K562 (cell line): ENCODE measurements around the gene TOMT. TPM values are rescaled to one million over a fixed set of nuclear protein-coding genes. Genes with fewer than 3 reads are reported as not detected.

Experiments used
- ATAC-seq: fragments of 200-7000 bp; cut with Tn5 transposase; 3 replicates; pipeline ENCODE4 v1.9.1; 2020; ENCODE audit warnings: moderate library complexity
- BruUV-seq: library from RNA; stranded (reverse); fragments of 400-500 nt; replicated peaks from 2 replicates; lab custom pipeline; 2021; lab: Mats Ljungman, UMichigan
- CTCF ChIA-PET: fragments of 300-600 bp; formaldehyde crosslinking; extraction: SDS; loops from one replicate; lab custom pipeline; 2021; ENCODE audit warnings: low intra/inter-chr PET ratio; lab: Yijun Ruan, JAX
- POLR2A ChIA-PET: fragments of 300-600, 350-650 bp; sonication (Branson Sonifier 250); formaldehyde crosslinking; extraction: SDS; loops from one replicate; lab custom pipeline; 2021; ENCODE audit warnings: antibody characterized with exemption, inconsistent platforms; lab: Yijun Ruan, JAX
- DNase-seq, 4 experiments: peaks; one replicate each; pipeline versions ENCODE4 v3.0.0 to v3.0.0-alpha.2; 2011 to 2018; ENCODE audit warnings: low spot score in 3 of 4, mixed read lengths in 3 of 4; ENCODE audit errors: extremely low read depth in 1 of 4
- FAIRE-seq: peaks from 2 replicates; lab custom pipeline; 2011; peaks lifted over from hg19 to GRCh38; lab: Jason Lieb, UNC
- H2AFZ ChIP-seq: 2 replicates; pipeline ENCODE4 v1.6.0; 2011; ENCODE audit warnings: low read depth, low read length, control low read depth, inconsistent platforms
- H3K27ac ChIP-seq: fragments of 200-600 bp; 3 replicates; pipeline ENCODE4 v1.8.0; 2011; ENCODE audit warnings: low read depth, mild to moderate bottlenecking, control low read depth, inconsistent platforms, low read length, moderate library complexity, mixed read lengths; ENCODE audit errors: extremely low read depth
- H3K27me3 ChIP-seq, 2 experiments: fragments of 300-600 bp in 1 of 2; 2 replicates in 1 of 2; 3 replicates in 1 of 2; pipeline versions ENCODE4 v1.6.0 to v1.8.0; 2011; ENCODE audit warnings: inconsistent platforms in 2 of 2, low read length in 2 of 2, mild to moderate bottlenecking in 1 of 2, mixed read lengths in 1 of 2, moderate library complexity in 1 of 2; ENCODE audit not compliant: control insufficient read depth in 2 of 2, insufficient read depth in 2 of 2
- H3K36me3 ChIP-seq: fragments of 300-600 bp; 3 replicates; pipeline ENCODE4 v1.8.0; 2011; ENCODE audit warnings: mild to moderate bottlenecking, low read length, inconsistent platforms; ENCODE audit not compliant: control insufficient read depth, insufficient read depth
- H3K4me1 ChIP-seq, 2 experiments: fragments of 200-600 bp in 1 of 2; replicated peaks in 1 of 2; 2 replicates in 1 of 2; 3 replicates in 1 of 2; pipeline versions ENCODE4 v1.5.1 to v1.8.0; 2011; ENCODE audit warnings: inconsistent platforms in 2 of 2, low read length in 2 of 2, mild to moderate bottlenecking in 1 of 2, mixed read lengths in 1 of 2, moderate library complexity in 1 of 2; ENCODE audit not compliant: control insufficient read depth in 2 of 2, insufficient read depth in 2 of 2
- H3K4me2 ChIP-seq: 2 replicates; pipeline ENCODE4 v1.6.1; 2011; ENCODE audit warnings: low read length, control low read depth, inconsistent platforms, mixed read lengths; ENCODE audit not compliant: insufficient read depth
- H3K4me3 ChIP-seq: fragments of 200-600 bp; sonication (generic), shearing (Covaris generic); 2 replicates; pipeline ENCODE4 v1.5.1; 2016; ENCODE audit warnings: control low read depth, inconsistent platforms
- H3K79me2 ChIP-seq: fragments of 200-600 bp; 3 replicates; pipeline ENCODE4 v1.8.0; 2011; ENCODE audit warnings: low read length, inconsistent platforms; ENCODE audit not compliant: control insufficient read depth, insufficient read depth
- H3K9ac ChIP-seq, 2 experiments: 2 replicates each; pipeline versions ENCODE4 v1.6.0 to v1.6.1; 2011; ENCODE audit warnings: low read depth in 2 of 2, low read length in 2 of 2, control low read depth in 1 of 2, inconsistent platforms in 1 of 2, mild to moderate bottlenecking in 1 of 2, mixed read lengths in 1 of 2; ENCODE audit not compliant: insufficient read depth in 1 of 2
- H3K9me1 ChIP-seq: one replicate; pipeline ENCODE4 v1.6.0; 2011; ENCODE audit warnings: inconsistent platforms, mild to moderate bottlenecking, low read length, moderate library complexity; ENCODE audit not compliant: control insufficient read depth, insufficient read depth
- H3K9me3 ChIP-seq: replicated peaks from 2 replicates; pipeline ENCODE4 v1.5.1; 2011; ENCODE audit warnings: low read depth, low read length, inconsistent platforms; ENCODE audit not compliant: control insufficient read depth, insufficient read depth
- H4K20me1 ChIP-seq: replicated peaks from 2 replicates; pipeline ENCODE4 v1.6.1; 2011; ENCODE audit warnings: low read length, inconsistent platforms, mixed read lengths; ENCODE audit not compliant: control insufficient read depth, insufficient read depth
- BRF1 ChIP-seq: IDR thresholded peaks from 3 replicates; pipeline ENCODE4 v1.6.1; 2011; ENCODE audit warnings: borderline replicate concordance, mild to moderate bottlenecking; ENCODE audit not compliant: insufficient read length; ENCODE audit errors: extremely low read depth
- CBX1 ChIP-seq: sonication (generic); IDR thresholded peaks from 2 replicates; pipeline ENCODE4 v1.6.1; 2016; ENCODE audit warnings: antibody characterized with exemption, low read depth, mild to moderate bottlenecking
- HNRNPLL ChIP-seq: fragments of 200-400 bp; formaldehyde crosslinking; IDR thresholded peaks from 2 replicates; pipeline ENCODE4 v1.6.1; 2017; ENCODE audit warnings: low read length, low read depth, mild to moderate bottlenecking; ENCODE audit not compliant: poor library complexity, severe bottlenecking
- IRF1 ChIP-seq: sonication (generic); formaldehyde crosslinking; IDR thresholded peaks from 2 replicates; pipeline ENCODE4 v1.8.0; 2022; ENCODE audit warnings: missing genetic modification reagents, mild to moderate bottlenecking, borderline replicate concordance
- MYBL2 ChIP-seq, 2 experiments: fragments of 450-650 bp in 1 of 2; sonication (generic) in 1 of 2; formaldehyde crosslinking in 1 of 2; IDR thresholded peaks; 2 replicates each; pipeline versions ENCODE4 v1.6.1 to v1.8.1; 2017 to 2022; ENCODE audit warnings: borderline replicate concordance in 1 of 2, inconsistent platforms in 1 of 2, low read depth in 1 of 2, mild to moderate bottlenecking in 1 of 2, missing genetic modification reagents in 1 of 2, moderate library complexity in 1 of 2
- NR1H2 ChIP-seq: sonication (generic); formaldehyde crosslinking; IDR thresholded peaks from 2 replicates; pipeline ENCODE4 v1.4.0; 2020; ENCODE audit warnings: mild to moderate bottlenecking, missing genetic modification reagents
- POLR2AphosphoS5 ChIP-seq: IDR thresholded peaks from 2 replicates; pipeline ENCODE4 v1.6.1; 2011; ENCODE audit warnings: mild to moderate bottlenecking, low read depth, low read length, moderate library complexity; ENCODE audit not compliant: control insufficient read depth, insufficient read depth
- POLR3G ChIP-seq: IDR thresholded peaks from 2 replicates; pipeline ENCODE4 v1.6.1; 2011; ENCODE audit not compliant: insufficient read length, insufficient replicate concordance; ENCODE audit errors: extremely low read depth
- RFX7 ChIP-seq: fragments of 250-450 bp; sonication (Bioruptor Pico); IDR thresholded peaks from 2 replicates; pipeline ENCODE4 v1.5.1; 2021; ENCODE audit warnings: mild to moderate bottlenecking
- SMARCA5 ChIP-seq: fragments of 450-650 bp; IDR thresholded peaks from 2 replicates; pipeline ENCODE4 v1.6.1; 2016
- TAL1 ChIP-seq: fragments of 450-650 bp; IDR thresholded peaks from 2 replicates; pipeline ENCODE4 v1.6.1; 2016; ENCODE audit warnings: mild to moderate bottlenecking
- USF1 ChIP-seq: sonication (generic); formaldehyde crosslinking; IDR thresholded peaks from 2 replicates; pipeline ENCODE4 v1.9.0; 2022; ENCODE audit warnings: mild to moderate bottlenecking, missing genetic modification reagents
- ZBTB33 ChIP-seq: sonication (generic); formaldehyde crosslinking; IDR thresholded peaks from 2 replicates; pipeline ENCODE4 v1.8.1; 2023; ENCODE audit warnings: mild to moderate bottlenecking, missing genetic modification reagents
- ZNF740 ChIP-seq, 3 experiments: fragments of 200-800 bp in 1 of 3; sonication (Bioruptor generic) in 1 of 3; sonication (generic) in 1 of 3; formaldehyde crosslinking in 1 of 3; IDR thresholded peaks; 2 replicates each; pipeline versions ENCODE4 v1.6.1 to v1.8.0; 2016 to 2022; ENCODE audit warnings: mild to moderate bottlenecking in 2 of 3, missing compliant biosample characterization in 2 of 3, missing genetic modification characterization in 2 of 3, missing genetic modification reagents in 1 of 3
- WGBS: fragments of 100-300 bp; shearing (Covaris generic); methylation state at CpG from one replicate; pipeline ENCODE4 v1.1.6; 2016; ENCODE audit warnings: low coverage, mixed read lengths; ENCODE audit not compliant: insufficient coverage; ENCODE audit errors: missing lambda C conversion rate; 5-methylcytosine and 5-hydroxymethylcytosine counted together
- in situ Hi-C: fragments of 300-500 bp; cut with MboI; formaldehyde crosslinking; loops from 4 replicates; pipeline ENCODE4 v1.15.0; 2018; ENCODE audit warnings: inconsistent platforms, mixed read lengths
- intact Hi-C: fragments of 100-400 bp; cut with micrococcal nuclease; formaldehyde crosslinking; loops from 2 replicates; pipeline ENCODE4 v1.14.2; 2022
- polyA plus RNA-seq, 8 experiments: library from polyadenylated mRNA; depleted of rRNA in 4 of 8; stranded (reverse) in 5 of 8; unstranded in 3 of 8; fragments of >200 nt; fragmentation: Nextera tagmentation in 2 of 8; fragmentation: Illumina TruSeq in 1 of 8; extraction: Ambion mirVana in 2 of 8; extraction: Trizol in 1 of 8; gene quantifications; 2 replicates each; pipeline versions ENCODE4 v1.2.1 to v1.2.3, GENCODE V29; 2011 to 2014; ENCODE audit warnings: inconsistent platforms in 1 of 8, missing spikeins in 1 of 8
- total RNA-seq, 7 experiments: library from RNA; depleted of rRNA in 6 of 7; stranded (reverse); fragments of >200 nt in 6 of 7; fragmentation: Illumina TruSeq in 2 of 7; extraction: Trizol in 2 of 7; gene quantifications; 2 replicates each; pipeline versions ENCODE4 v1.2.1 to v1.2.3, GENCODE V29; 2011 to 2021; ENCODE audit warnings: low replicate concordance in 1 of 7

The TOMT gene
- total and polyA plus RNA-seq, 9 of the 15 experiments (the other 6 are each of a cell fraction or from before 2014, with no cell fraction given) = not detected

DNA sequence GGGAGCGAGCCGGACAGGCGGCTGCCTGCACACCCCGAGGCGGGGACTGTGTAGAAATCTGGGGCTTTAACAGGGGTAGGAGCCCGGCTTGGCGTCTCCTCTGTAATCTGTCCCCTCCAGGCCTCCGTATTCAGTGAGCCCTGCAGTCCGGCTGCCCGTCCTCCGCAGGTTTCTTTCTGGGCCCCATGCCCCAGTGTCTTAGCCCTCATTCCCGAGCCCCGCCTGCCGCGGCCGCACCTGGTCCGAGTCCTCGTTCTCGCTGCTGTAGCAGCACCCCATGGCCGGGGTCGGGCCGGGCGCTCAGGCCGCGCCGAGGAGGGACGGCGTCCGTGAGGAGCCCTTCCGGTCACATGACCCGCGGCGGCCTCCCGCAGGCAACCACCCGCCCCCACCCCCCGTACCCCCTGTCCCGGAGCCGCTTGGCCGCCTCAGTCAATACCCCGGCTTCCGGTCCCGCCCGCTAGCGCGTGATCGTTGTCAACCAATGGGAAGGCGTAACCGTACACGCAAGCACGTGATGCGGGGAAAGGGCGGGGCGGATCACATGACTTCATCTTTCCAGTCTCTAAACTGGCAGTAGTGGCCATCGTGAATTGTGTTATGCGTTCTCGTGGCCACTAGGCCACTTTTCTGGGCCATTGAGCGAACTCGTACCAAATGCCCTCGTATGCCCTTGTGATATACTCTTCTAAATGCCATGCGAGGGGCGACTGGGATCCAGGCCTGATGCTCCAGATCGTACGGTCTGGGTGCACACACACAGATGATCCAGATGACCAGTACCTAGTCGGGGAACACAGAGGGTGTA is 2.6 kb upstream of the TOMT start, which contains the start of gene LAMTOR1:
Gene LAMTOR1, minus strand, starts transcription at position 352 of the 808 bp plus-strand sequence. Its CDS starts 73 bp downstream, at position 279.
- Histone ChIP-seq H3K9me1 (no peaks in the 10 kb centered on the region), H3K36me3 (peaks cover 40% of the 10 kb centered on the region), H3K4me2 (peak within 1 kb of the TSS; percentile 95), H3K79me2 (peaks cover 43% of the 10 kb centered on the region), H3K4me3 (peak within 1 kb of the TSS; percentile 77), H3K9me3 (no peaks in the 10 kb centered on the region), H3K4me1 (peaks cover 12 to 39% of the 10 kb centered on the region in 2 experiments), H3K27ac (peak within 1 kb of the TSS; percentile 96), H4K20me1 (no peaks in the 10 kb centered on the region), H3K9ac (peak within 1 kb of the TSS; percentile 96 to 98), H2AFZ (peak within 1 kb of the TSS; percentile 75), H3K27me3 (no peaks in the 10 kb centered on the region)
- BruUV-seq = no TSS peak
- DNase-seq (peak; percentile 96 to 100 (median 96)), ATAC-seq (peak; percentile 96), FAIRE-seq (peak; percentile 93)
- ChIA-PET POLR2A (interaction anchor here (0.6 to 3.4 kb wide), 6 partner anchors 9 to 103 kb away, joined by 3 to 20 read pairs (median 8); partner anchors contain the start of gene ANAPC15), CTCF (no interaction called here)
- intact Hi-C loops = loop anchor here (1.0 to 5.0 kb wide), 2 partner anchors 23 to 329 kb away; partner anchors contain the start of genes CLPB, LRRC51 and NUMA1
- 3% methylated on average over 40 of the region's 64 CpGs for whole genome bisulfite sequencing
- in situ Hi-C loops = no loop called here
- TF ChIP-seq USF1 (peak; percentile 98), TAL1 (no peak), RFX7 (CRISPR knock-in tag) (no peak), MYBL2 (IDR thresholded peaks at IDR 0.05; ENCODE audit: low read depth) (no peak), MYBL2 (CRISPR knock-in tag; IDR thresholded peaks at IDR 0.05; ENCODE audit: borderline replicate concordance) (no peak), CBX1 (peak; percentile 24; the same call in 1 of the 2 replicates), IRF1 (CRISPR knock-in tag) (no peak), POLR3G (no peak), SMARCA5 (no peak), HNRNPLL (no peak), ZNF740 (CRISPR knock-in tag; IDR thresholded peaks at IDR 0.05) (no peak), ZNF740 (tag; IDR thresholded peaks at IDR 0.05) (no peak), POLR2AphosphoS5 (peak; percentile 74; the same call in 1 of the 2 replicates), BRF1 (no peak), NR1H2 (CRISPR knock-in tag) (no peak), ZBTB33 (CRISPR knock-in tag) (peak; percentile 60)
